Tibial nerve (tissue), 4 donors: ENCODE results near the gene PSMB11.

Experiments
- CTCF ChIP-seq, 5 experiments: fragments of 200-600 bp in 3 of 5; fragments of 450-650 bp in 2 of 5; sonication (generic) in 3 of 5; IDR thresholded peaks; one replicate each; pipeline ENCODE4 v1.5.1; 2016 to 2019; ENCODE audit warnings: antibody characterized with exemption in 5 of 5, mild to moderate bottlenecking in 3 of 5, moderate library complexity in 2 of 5
- EP300 ChIP-seq, 2 donors: sonication (generic); formaldehyde crosslinking; IDR thresholded peaks; one replicate each; pipeline ENCODE4 v1.6.1; 2017; ENCODE audit warnings: antibody characterized with exemption in 2 of 2, mild to moderate bottlenecking in 1 of 2
- POLR2A ChIP-seq, 2 donors: fragments of 450-650 bp; IDR thresholded peaks; one replicate each; pipeline ENCODE4 v1.6.1; 2017; ENCODE audit warnings: antibody characterized with exemption in 2 of 2, mild to moderate bottlenecking in 2 of 2, moderate library complexity in 2 of 2

GRCh38 chr14:23030936-23031335 is 11.1 kb upstream of the PSMB11 start:
- TF ChIP-seq CTCF (IDR thresholded peaks at IDR 0.05), result no peak
- TF ChIP-seq EP300 (IDR thresholded peaks at IDR 0.05), result no peak
- TF ChIP-seq POLR2A (IDR thresholded peaks at IDR 0.05), result no peak
